BE2C (cell line): ENCODE data around the gene SIT1.

Source experiments
- DNase-seq: peaks from one replicate; pipeline ENCODE4 v3.0.0-alpha.2; 2020
- H3K27me3 ChIP-seq: fragments of 250-450 bp; sonication (Bioruptor Pico); 2 replicates; pipeline ENCODE4 v1.5.1; 2020; ENCODE audit warnings: mild to moderate bottlenecking
- H3K36me3 ChIP-seq: fragments of 250-450 bp; sonication (Bioruptor Pico); 2 replicates; pipeline ENCODE4 v1.5.1; 2020; ENCODE audit warnings: mild to moderate bottlenecking
- H3K4me1 ChIP-seq: fragments of 250-450 bp; sonication (Bioruptor Pico); 2 replicates; pipeline ENCODE4 v1.5.1; 2020
- H3K4me3 ChIP-seq: 2 replicates; pipeline ENCODE4 v1.5.1; 2011; ENCODE audit warnings: low read depth, low read length
- H3K9me3 ChIP-seq: fragments of 250-450 bp; sonication (Bioruptor Pico); 2 replicates; pipeline ENCODE4 v1.5.1; 2020
- TF ChIP-seq, protein P1 (sequence below): IDR thresholded peaks from 2 replicates; pipeline ENCODE4 v1.5.1; 2012; ENCODE audit warnings: mild to moderate bottlenecking, low read depth, low read length

Gene SIT1

DNA sequence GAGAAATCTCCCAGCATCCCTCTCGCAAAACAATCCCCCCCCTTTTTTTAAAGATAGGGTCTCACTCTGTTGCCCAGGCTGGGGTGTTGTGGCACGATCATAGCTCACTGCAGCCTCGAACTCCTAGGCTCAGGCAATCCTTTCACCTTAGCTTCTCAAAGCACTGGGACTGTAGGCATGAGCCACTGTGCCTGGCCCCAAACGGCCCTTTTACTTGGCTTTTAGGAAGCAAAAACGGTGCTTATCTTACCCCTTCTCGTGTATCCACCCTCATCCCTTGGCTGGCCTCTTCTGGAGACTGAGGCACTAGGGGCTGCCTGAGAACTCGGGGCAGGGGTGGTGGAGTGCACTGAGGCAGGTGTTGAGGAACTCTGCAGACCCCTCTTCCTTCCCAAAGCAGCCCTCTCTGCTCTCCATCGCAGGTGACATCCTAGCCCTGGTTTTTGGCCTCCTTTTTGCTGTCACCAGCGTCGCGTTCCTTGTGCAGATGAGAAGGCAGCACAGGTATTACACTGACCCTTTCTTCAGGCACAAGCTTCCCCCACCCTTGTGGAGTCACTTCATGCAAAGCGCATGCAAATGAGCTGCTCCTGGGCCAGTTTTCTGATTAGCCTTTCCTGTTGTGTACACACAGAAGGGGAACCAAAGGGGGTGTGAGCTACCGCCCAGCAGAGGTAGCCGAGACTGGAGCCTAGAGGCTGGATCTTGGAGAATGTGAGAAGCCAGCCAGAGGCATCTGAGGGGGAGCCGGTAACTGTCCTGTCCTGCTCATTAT is 29.8 kb upstream of the SIT1 start:
- H3K27me3 ChIP-seq, result no peaks in the 10 kb centered on the region
- no peaks in the 10 kb centered on the region for H3K36me3 ChIP-seq
- TF ChIP-seq, protein P1, sequence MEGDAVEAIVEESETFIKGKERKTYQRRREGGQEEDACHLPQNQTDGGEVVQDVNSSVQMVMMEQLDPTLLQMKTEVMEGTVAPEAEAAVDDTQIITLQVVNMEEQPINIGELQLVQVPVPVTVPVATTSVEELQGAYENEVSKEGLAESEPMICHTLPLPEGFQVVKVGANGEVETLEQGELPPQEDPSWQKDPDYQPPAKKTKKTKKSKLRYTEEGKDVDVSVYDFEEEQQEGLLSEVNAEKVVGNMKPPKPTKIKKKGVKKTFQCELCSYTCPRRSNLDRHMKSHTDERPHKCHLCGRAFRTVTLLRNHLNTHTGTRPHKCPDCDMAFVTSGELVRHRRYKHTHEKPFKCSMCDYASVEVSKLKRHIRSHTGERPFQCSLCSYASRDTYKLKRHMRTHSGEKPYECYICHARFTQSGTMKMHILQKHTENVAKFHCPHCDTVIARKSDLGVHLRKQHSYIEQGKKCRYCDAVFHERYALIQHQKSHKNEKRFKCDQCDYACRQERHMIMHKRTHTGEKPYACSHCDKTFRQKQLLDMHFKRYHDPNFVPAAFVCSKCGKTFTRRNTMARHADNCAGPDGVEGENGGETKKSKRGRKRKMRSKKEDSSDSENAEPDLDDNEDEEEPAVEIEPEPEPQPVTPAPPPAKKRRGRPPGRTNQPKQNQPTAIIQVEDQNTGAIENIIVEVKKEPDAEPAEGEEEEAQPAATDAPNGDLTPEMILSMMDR, result no peak
- H3K4me1 ChIP-seq, result 0 out of 2 replicates have a peak, but pooled peaks cover 2% of the 10 kb centered on the region
- H3K9me3 ChIP-seq, result no peaks in the 10 kb centered on the region
- no peak for DNase-seq
- no peak overlapping the region for H3K4me3 ChIP-seq

- H3K4me3 ChIP-seq, result no peak overlapping the region
- H3K36me3 ChIP-seq, result no peaks in the 10 kb centered on the region
- H3K9me3 ChIP-seq, result no peaks in the 10 kb centered on the region
- no peaks in the 10 kb centered on the region for H3K27me3 ChIP-seq
- TF ChIP-seq, protein P1, result no peak
- no peak for DNase-seq
- H3K4me1 ChIP-seq, result 0 out of 2 replicates have a peak, but pooled peaks cover 2% of the 10 kb centered on the region
Measured at GRCh38 chr9:35679766-35680330, 29.1 kb upstream of the SIT1 start.

DNA sequence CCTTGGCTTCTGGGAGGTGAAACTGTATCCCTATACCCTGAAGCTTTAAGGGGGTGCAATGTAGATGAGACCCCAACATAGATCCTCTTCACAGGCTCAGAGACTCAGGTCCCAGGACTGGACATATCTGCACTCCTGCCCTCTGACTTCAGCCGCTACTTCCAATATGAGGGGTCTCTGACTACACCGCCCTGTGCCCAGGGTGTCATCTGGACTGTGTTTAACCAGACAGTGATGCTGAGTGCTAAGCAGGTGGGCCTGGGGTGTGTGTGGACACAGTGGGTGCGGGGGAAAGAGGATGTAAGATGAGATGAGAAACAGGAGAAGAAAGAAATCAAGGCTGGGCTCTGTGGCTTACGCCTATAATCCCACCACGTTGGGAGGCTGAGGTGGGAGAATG is 28.4 kb upstream of the SIT1 start:
- Histone ChIP-seq H3K4me3 (no peak overlapping the region), H3K27me3 (no peaks in the 10 kb centered on the region), H3K4me1 (0 out of 2 replicates have a peak, but pooled peaks cover 2% of the 10 kb centered on the region), H3K9me3 (no peaks in the 10 kb centered on the region), H3K36me3 (no peaks in the 10 kb centered on the region)
- TF ChIP-seq, protein P1, result no peak
- no peak for DNase-seq

- no peaks in the 10 kb centered on the region for H3K36me3 ChIP-seq
- H3K4me1 ChIP-seq, result no peaks in the 10 kb centered on the region
- H3K27me3 ChIP-seq, result no peaks in the 10 kb centered on the region
- no peaks in the 10 kb centered on the region for H3K9me3 ChIP-seq
- H3K4me3 ChIP-seq, result peak overlapping the region; percentile 52
- TF ChIP-seq, protein P1, result no peak
- peak; percentile 85 for DNase-seq
Measured at GRCh38 chr9:35675732-35676392, 25.1 kb upstream of the SIT1 start.

GRCh38 chr9:35675204-35675603 is 24.5 kb upstream of the SIT1 start:
- H3K4me3 ChIP-seq, result peak overlapping the region; percentile 52
- H3K27me3 ChIP-seq, result no peaks in the 10 kb centered on the region
- TF ChIP-seq, protein P1, result no peak
- H3K9me3 ChIP-seq, result no peaks in the 10 kb centered on the region
- no peak for DNase-seq
- no peaks in the 10 kb centered on the region for H3K4me1 ChIP-seq
- H3K36me3 ChIP-seq, result no peaks in the 10 kb centered on the region

- DNase-seq, result no peak
- H3K4me3 ChIP-seq, result no peak overlapping the region
Measured at GRCh38 chr9:35674025-35674361, 23.3 kb upstream of the SIT1 start.

More at GRCh38 chr9:35674025-35674361, 23.3 kb upstream of the SIT1 start:
- H3K27me3 ChIP-seq, result no peaks in the 10 kb centered on the region
- H3K9me3 ChIP-seq, result no peaks in the 10 kb centered on the region
- TF ChIP-seq, protein P1, result no peak
- H3K4me1 ChIP-seq, result no peaks in the 10 kb centered on the region
- H3K36me3 ChIP-seq, result no peaks in the 10 kb centered on the region
